Measurements from ENCODE around the gene JMJD8. TPM values are rescaled to one million over a fixed set of nuclear protein-coding genes. Genes with fewer than 3 reads are reported as not detected.

Gene JMJD8
- total and polyA plus RNA-seq, 8 donors, result 41.7 to 72.6 (median 45.5) TPM

GRCh38 chr16:695355-696089, 11.4 kb upstream of the JMJD8 start:
- no peaks in the 10 kb centered on the region for H3K9me3 ChIP-seq
- no peak overlapping the region for H3K27ac ChIP-seq
- TF ChIP-seq CTCF (IDR thresholded peaks at IDR 0.05), result no peak
- ATAC-seq (peak; percentile 53), DNase-seq (peak in 1 of 4 donors; percentile 41)
- peaks cover 11 to 26% of the 10 kb centered on the region in 2 donors for H3K4me1 ChIP-seq
- peak overlapping the region in 1 of 2 donors; percentile 36 for H3K4me3 ChIP-seq
- H3K36me3 ChIP-seq, result no peaks in the 10 kb centered on the region
- H3K27me3 ChIP-seq, result peaks cover 53 to 95% of the 10 kb centered on the region in 2 donors
- intact Hi-C loops (cut with DNase I), result no loop called here

- intact Hi-C loops (cut with DNase I), result no loop called here
- H3K27ac ChIP-seq, result no peak overlapping the region
- no peaks in the 10 kb centered on the region for H3K9me3 ChIP-seq
- ATAC-seq (no peak), DNase-seq (no peak)
- H3K4me1 ChIP-seq, result peaks cover 11 to 27% of the 10 kb centered on the region in 2 donors
- TF ChIP-seq CTCF (IDR thresholded peaks at IDR 0.05), result no peak
- no peaks in the 10 kb centered on the region for H3K36me3 ChIP-seq
- peaks cover 47 to 89% of the 10 kb centered on the region in 2 donors for H3K27me3 ChIP-seq
- peak overlapping the region in 1 of 2 donors; percentile 36 for H3K4me3 ChIP-seq
Observed at GRCh38 chr16:694863-695354, 10.8 kb upstream of the JMJD8 start.

- intact Hi-C loops (cut with DNase I), result no loop called here
- H3K27me3 ChIP-seq, result peaks cover 44 to 83% of the 10 kb centered on the region in 2 donors
- peak overlapping the region in 1 of 2 donors; percentile 36 for H3K4me3 ChIP-seq
- H3K9me3 ChIP-seq, result no peaks in the 10 kb centered on the region
- H3K4me1 ChIP-seq, result peaks cover 16 to 33% of the 10 kb centered on the region in 2 donors
- no peak for DNase-seq
- H3K27ac ChIP-seq, result no peak overlapping the region
- no peak for ATAC-seq
- no peaks in the 10 kb centered on the region for H3K36me3 ChIP-seq
- TF ChIP-seq CTCF (IDR thresholded peaks at IDR 0.05), result no peak
Observed at GRCh38 chr16:694187-694862, 10.2 kb upstream of the JMJD8 start.

DNA sequence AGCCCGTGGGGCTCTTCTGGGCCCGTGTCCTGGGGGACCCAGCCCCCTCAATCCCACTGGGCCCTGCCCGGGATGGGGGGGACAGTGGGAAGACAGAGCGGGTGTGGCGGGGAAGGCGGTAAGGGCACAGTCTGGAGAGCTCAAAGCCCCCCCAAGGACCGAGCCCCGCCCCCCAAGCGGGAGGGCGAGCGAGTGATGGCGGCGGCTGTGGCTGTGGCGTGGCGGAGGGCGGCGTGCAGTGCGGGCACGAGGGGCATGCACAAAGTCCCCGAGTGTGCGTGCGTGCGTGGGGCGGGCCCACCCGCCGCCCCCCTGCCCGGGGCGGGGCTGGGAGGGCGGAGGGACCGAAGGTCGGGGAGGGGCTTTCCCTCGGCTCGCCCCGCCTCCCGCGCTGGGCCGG, 9.6 kb upstream of the JMJD8 start:
- Histone ChIP-seq H3K4me3 (no peak overlapping the region), H3K27me3 (peaks cover 44 to 78% of the 10 kb centered on the region in 2 donors), H3K4me1 (peaks cover 20 to 38% of the 10 kb centered on the region in 2 donors), H3K27ac (no peak overlapping the region), H3K9me3 (no peaks in the 10 kb centered on the region), H3K36me3 (no peaks in the 10 kb centered on the region)
- no peak for ATAC-seq
- intact Hi-C loops (cut with DNase I), result no loop called here
- DNase-seq, result no peak
- TF ChIP-seq CTCF (IDR thresholded peaks at IDR 0.05), result no peak

DNA sequence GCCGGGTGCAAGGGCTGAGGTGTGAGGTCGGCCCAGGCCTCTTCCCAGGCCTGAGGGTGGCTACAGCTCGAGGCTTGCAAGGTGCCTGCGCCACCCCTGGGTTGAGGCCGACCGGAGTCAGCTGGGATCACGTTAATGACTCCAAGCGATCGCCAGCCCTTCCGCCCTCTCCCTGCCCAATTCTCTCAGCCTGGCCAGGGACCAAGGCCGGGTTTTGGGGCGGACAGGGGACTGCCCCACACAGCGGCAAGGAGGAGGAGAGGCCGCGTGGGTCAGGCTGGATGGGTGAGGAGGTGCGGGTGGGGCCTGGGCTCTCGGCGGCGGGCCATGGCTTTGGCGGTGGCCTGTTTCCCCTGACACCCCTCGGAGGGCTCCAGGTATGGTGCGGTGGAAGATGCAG, 9.2 kb upstream of the JMJD8 start:
- TF ChIP-seq CTCF (IDR thresholded peaks at IDR 0.05), result no peak
- intact Hi-C loops (cut with DNase I), result no loop called here
- DNase-seq (no peak), ATAC-seq (no peak)
- Histone ChIP-seq H3K36me3 (no peaks in the 10 kb centered on the region), H3K4me3 (no peak overlapping the region), H3K4me1 (peaks cover 20 to 42% of the 10 kb centered on the region in 2 donors), H3K27ac (no peak overlapping the region), H3K9me3 (no peaks in the 10 kb centered on the region), H3K27me3 (peaks cover 44 to 74% of the 10 kb centered on the region in 2 donors)

All from left lung (tissue), 10 donors.